ENCODE data around the gene PARP8.

PARP8 gene

DNA sequence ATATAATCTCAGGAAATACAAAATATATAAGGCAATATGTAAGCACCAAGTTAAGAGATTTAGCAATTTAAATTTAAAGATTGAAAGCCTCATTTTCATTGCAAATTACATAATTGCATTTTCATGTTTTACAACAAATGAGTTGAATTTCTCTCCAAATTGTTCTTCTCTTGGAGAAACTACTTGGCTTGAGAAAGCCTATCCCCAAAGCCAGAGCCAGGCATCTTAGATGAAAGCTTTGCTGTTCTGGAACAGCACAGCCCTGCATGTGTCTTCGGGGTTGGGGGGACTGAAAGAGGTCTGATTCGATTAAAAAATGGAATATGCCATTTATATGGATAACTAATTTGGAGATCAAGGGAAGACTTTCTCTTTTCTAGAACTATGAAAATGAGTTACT, 212.0 kb downstream of the PARP8 start:
- H3K36me3 ChIP-seq (ENCODE audit: control insufficient read depth in 1 of 2, insufficient read depth in 2 of 2, low read length in 2 of 2) = no peaks in the 10 kb centered on the region
- H3K27me3 ChIP-seq (ENCODE audit: low read depth, low read length) = no peaks in the 10 kb centered on the region
- no peak overlapping the region for H3K27ac ChIP-seq (ENCODE audit: low read length)
- no peak overlapping the region for H3K4me3 ChIP-seq (ENCODE audit: low read depth in 1 of 2, low read length in 2 of 2)
- no peaks in the 10 kb centered on the region for H3K9me3 ChIP-seq (ENCODE audit: control insufficient read depth in 1 of 2, low read length in 2 of 2)
- H3K4me1 ChIP-seq (ENCODE audit: control insufficient read depth in 1 of 2, insufficient read depth in 2 of 2, low read length in 2 of 2) = peaks cover 0 to 4% of the 10 kb centered on the region in 2 donors

DNA sequence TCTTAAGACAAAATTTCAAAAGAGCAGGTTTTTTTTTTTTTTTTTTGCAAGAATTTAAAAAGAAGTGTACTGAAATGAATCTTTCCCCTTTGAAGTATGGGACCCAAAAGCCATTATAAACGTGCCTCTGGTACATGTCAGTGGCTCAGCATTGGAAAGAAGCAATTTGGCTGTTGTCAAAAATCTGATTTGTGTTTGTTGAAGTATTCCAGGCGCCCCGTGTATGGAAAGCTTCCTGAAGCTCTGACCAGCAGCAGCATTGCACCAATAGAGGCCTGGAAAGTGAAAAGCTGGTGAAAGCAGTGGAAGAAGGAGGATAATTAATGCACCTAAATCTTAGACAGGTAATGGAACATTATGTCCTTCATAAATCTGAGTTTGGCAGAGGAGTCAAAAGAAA, 215.0 kb downstream of the PARP8 start:
- no peak overlapping the region for H3K27ac ChIP-seq (ENCODE audit: low read length)
- peaks cover 0 to 4% of the 10 kb centered on the region in 2 donors for H3K4me1 ChIP-seq (ENCODE audit: control insufficient read depth in 1 of 2, insufficient read depth in 2 of 2, low read length in 2 of 2)
- H3K36me3 ChIP-seq (ENCODE audit: control insufficient read depth in 1 of 2, insufficient read depth in 2 of 2, low read length in 2 of 2) = no peaks in the 10 kb centered on the region
- no peaks in the 10 kb centered on the region for H3K27me3 ChIP-seq (ENCODE audit: low read depth, low read length)
- no peaks in the 10 kb centered on the region for H3K9me3 ChIP-seq (ENCODE audit: control insufficient read depth in 1 of 2, low read length in 2 of 2)
- no peak overlapping the region for H3K4me3 ChIP-seq (ENCODE audit: low read depth in 1 of 2, low read length in 2 of 2)

DNA sequence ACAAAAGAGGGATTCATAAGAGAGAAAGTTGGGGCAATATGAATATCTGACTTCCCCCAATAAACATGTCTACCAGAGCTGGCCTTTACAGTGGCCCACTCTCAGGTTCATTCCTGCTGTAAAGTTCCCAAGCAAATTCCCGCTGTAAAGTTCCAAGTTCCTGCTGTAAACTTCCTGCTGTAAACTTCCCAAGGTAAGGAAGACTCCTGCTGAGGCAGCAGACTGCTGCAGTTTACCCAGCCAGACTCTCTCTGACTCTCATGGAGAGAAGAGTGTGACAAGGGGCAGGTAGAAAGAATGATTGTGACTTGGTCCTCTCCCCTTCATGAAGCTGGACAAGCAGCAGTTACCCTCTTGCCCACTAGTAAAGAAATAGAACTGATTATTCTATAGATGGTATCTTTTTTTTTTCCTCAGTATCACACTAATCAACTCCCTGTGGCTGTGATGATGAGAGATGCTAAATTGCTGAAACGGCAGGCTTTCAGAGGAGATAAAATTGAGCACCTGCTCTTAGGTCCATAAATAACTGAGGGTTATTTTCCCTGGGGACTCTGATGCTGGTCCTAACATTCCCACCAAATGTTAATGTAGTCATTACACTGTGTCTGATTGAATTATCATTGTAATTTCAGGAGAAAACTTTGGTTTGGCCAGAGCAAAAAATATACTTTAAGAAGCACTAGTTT, 220.4 kb downstream of the PARP8 start:
- H3K4me1 ChIP-seq (ENCODE audit: control insufficient read depth in 1 of 2, insufficient read depth in 2 of 2, low read length in 2 of 2) = no peaks in the 10 kb centered on the region
- no peaks in the 10 kb centered on the region for H3K27me3 ChIP-seq (ENCODE audit: low read depth, low read length)
- no peak overlapping the region for H3K27ac ChIP-seq (ENCODE audit: low read length)
- H3K36me3 ChIP-seq (ENCODE audit: control insufficient read depth in 1 of 2, insufficient read depth in 2 of 2, low read length in 2 of 2) = no peaks in the 10 kb centered on the region
- H3K4me3 ChIP-seq (ENCODE audit: low read depth in 1 of 2, low read length in 2 of 2) = no peak overlapping the region
- no peaks in the 10 kb centered on the region for H3K9me3 ChIP-seq (ENCODE audit: control insufficient read depth in 1 of 2, low read length in 2 of 2)

DNA sequence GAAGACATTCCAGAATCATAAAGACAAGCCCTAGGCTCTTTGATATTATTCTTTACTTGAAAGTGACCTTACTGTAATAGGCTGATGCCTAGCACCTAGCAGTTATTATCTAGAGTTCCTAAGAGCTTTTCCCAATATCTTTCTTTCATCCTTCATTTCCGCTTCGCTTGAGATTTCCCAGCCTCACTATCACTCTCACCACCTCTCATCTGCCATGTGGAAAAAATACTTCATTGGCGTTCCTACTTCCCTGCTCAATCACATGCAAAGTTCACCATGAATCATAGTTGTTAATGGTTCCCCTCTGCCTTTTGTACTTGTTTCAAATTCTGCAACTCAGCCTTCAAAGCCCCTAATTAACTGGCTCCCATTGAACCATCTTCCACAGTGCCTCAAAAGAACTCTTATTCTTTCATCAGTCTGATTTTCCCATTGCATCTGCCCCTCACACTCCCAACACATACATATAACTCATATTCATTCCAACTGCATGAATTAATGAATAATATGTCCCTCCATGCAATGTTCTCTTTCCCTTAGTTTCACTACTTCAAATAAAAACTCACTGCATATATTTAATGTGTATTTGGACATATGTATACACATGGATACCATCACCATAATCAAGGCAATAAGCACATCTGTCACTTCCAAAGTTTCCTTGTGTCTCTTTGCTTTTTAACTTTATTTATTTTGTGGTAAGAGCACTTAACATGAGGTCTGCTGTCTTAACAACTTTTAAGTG, 221.6 kb downstream of the PARP8 start:
- no peaks in the 10 kb centered on the region for H3K27me3 ChIP-seq (ENCODE audit: low read depth, low read length)
- H3K4me3 ChIP-seq (ENCODE audit: low read depth in 1 of 2, low read length in 2 of 2) = no peak overlapping the region
- no peak overlapping the region for H3K27ac ChIP-seq (ENCODE audit: low read length)
- H3K36me3 ChIP-seq (ENCODE audit: control insufficient read depth in 1 of 2, insufficient read depth in 2 of 2, low read length in 2 of 2) = no peaks in the 10 kb centered on the region
- H3K4me1 ChIP-seq (ENCODE audit: control insufficient read depth in 1 of 2, insufficient read depth in 2 of 2, low read length in 2 of 2) = no peaks in the 10 kb centered on the region
- no peaks in the 10 kb centered on the region for H3K9me3 ChIP-seq (ENCODE audit: control insufficient read depth in 1 of 2, low read length in 2 of 2)

DNA sequence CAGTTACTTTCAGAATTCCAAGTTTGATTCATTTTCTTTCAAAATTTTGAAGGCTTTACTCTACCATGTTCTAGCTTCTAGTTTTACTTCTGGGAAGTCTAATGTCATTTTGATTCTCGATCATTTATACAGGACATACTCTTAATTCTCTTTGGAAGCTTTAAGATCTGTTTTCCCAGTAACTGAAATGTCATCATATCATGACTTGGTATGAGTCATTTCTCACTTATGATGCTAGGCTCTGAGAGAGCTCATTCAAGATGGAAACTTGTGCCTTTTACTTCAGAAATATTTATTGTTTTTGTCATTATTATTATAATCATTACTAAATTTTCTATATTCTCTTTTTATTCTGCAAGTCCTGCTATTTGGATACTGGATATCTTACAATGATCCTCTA, 222.3 kb downstream of the PARP8 start:
- Histone ChIP-seq H3K36me3 (ENCODE audit: control insufficient read depth in 1 of 2, insufficient read depth in 2 of 2, low read length in 2 of 2) (no peaks in the 10 kb centered on the region), H3K27me3 (ENCODE audit: low read depth, low read length) (no peaks in the 10 kb centered on the region), H3K4me1 (ENCODE audit: control insufficient read depth in 1 of 2, insufficient read depth in 2 of 2, low read length in 2 of 2) (no peaks in the 10 kb centered on the region), H3K9me3 (ENCODE audit: control insufficient read depth in 1 of 2, low read length in 2 of 2) (no peaks in the 10 kb centered on the region), H3K27ac (ENCODE audit: low read length) (no peak overlapping the region), H3K4me3 (ENCODE audit: low read depth in 1 of 2, low read length in 2 of 2) (no peak overlapping the region)

DNA sequence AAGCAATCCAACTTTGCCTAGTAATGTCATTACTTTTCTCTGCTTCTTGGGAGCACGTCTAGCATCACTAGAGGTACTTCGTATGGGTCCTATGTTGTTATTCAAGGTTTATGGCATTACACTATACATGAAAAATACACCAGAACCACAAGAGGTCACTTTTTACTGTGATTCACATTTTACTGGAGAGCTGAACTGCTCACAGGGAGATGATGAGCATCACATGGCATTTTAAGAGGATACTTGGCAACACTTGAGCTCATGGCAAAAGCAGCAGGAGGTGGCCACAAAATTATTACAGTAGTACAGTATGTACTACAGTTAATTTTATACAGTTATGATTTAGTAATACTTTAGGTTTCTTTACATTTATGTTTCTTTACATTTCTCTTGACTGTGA, 223.4 kb downstream of the PARP8 start:
- Histone ChIP-seq H3K4me3 (ENCODE audit: low read depth in 1 of 2, low read length in 2 of 2) (no peak overlapping the region), H3K27ac (ENCODE audit: low read length) (no peak overlapping the region)

More for the DNA sequence above, 223.4 kb downstream of the PARP8 start:
- Histone ChIP-seq H3K36me3 (ENCODE audit: control insufficient read depth in 1 of 2, insufficient read depth in 2 of 2, low read length in 2 of 2) (no peaks in the 10 kb centered on the region), H3K4me1 (ENCODE audit: control insufficient read depth in 1 of 2, insufficient read depth in 2 of 2, low read length in 2 of 2) (no peaks in the 10 kb centered on the region), H3K9me3 (ENCODE audit: control insufficient read depth in 1 of 2, low read length in 2 of 2) (no peaks in the 10 kb centered on the region), H3K27me3 (ENCODE audit: low read depth, low read length) (no peaks in the 10 kb centered on the region)
